ENCODE measurements around the gene KDM4C.

DNA sequence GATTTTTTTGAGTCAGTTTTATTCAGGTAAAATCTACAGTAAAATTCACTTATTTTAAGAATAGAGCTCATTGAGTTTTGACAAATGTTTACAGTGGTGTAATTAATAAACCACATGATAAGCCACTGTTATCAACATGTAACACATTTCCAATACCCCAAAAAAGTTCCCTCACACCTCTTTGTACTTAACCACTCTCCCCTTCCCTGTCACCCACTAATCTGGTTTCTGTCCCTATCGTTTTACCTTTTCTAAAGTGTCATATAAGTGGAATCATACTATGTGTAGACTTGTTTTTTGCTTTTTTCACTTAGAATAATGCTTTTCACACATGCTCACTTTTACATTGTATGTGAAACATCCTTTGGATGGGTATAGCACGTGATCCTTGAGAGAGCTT is 127.2 kb downstream of the KDM4C start:
- TF ChIP-seq EP300 (IDR thresholded peaks at IDR 0.05; ENCODE audit: borderline replicate concordance) (no peak), TEAD4 (IDR thresholded peaks at IDR 0.05) (no peak), CEBPB (IDR thresholded peaks at IDR 0.05) (no peak), TAF1 (IDR thresholded peaks at IDR 0.05; ENCODE audit: low read depth) (no peak), ZBTB7A (IDR thresholded peaks at IDR 0.05; ENCODE audit: low read depth) (no peak)
- TF ChIP-seq, protein P1, sequence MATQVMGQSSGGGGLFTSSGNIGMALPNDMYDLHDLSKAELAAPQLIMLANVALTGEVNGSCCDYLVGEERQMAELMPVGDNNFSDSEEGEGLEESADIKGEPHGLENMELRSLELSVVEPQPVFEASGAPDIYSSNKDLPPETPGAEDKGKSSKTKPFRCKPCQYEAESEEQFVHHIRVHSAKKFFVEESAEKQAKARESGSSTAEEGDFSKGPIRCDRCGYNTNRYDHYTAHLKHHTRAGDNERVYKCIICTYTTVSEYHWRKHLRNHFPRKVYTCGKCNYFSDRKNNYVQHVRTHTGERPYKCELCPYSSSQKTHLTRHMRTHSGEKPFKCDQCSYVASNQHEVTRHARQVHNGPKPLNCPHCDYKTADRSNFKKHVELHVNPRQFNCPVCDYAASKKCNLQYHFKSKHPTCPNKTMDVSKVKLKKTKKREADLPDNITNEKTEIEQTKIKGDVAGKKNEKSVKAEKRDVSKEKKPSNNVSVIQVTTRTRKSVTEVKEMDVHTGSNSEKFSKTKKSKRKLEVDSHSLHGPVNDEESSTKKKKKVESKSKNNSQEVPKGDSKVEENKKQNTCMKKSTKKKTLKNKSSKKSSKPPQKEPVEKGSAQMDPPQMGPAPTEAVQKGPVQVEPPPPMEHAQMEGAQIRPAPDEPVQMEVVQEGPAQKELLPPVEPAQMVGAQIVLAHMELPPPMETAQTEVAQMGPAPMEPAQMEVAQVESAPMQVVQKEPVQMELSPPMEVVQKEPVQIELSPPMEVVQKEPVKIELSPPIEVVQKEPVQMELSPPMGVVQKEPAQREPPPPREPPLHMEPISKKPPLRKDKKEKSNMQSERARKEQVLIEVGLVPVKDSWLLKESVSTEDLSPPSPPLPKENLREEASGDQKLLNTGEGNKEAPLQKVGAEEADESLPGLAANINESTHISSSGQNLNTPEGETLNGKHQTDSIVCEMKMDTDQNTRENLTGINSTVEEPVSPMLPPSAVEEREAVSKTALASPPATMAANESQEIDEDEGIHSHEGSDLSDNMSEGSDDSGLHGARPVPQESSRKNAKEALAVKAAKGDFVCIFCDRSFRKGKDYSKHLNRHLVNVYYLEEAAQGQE (IDR thresholded peaks at IDR 0.05; ENCODE audit: low read depth), result no peak
- TF ChIP-seq, protein P2, sequence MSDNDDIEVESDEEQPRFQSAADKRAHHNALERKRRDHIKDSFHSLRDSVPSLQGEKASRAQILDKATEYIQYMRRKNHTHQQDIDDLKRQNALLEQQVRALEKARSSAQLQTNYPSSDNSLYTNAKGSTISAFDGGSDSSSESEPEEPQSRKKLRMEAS (IDR thresholded peaks at IDR 0.05), result no peak
